Tongue (tissue), 2 donors: Measurements from ENCODE around the gene RTP3. TPM values are rescaled to one million over a fixed set of nuclear protein-coding genes. Genes with fewer than 3 reads are reported as not detected.

Source experiments
- DNase-seq: peaks from one replicate; pipeline ENCODE4 v3.0.0-alpha.2; 2015
- total RNA-seq: library from RNA; depleted of rRNA; stranded (reverse); fragments of >200 nt; gene quantifications from one replicate; pipeline ENCODE4 v1.2.3, GENCODE V29; 2014

RTP3 gene
- total RNA-seq, 1 donor from 2014 or later = not detected

- no peak for DNase-seq
Observed at GRCh38 chr3:46469680-46470357, 28.0 kb upstream of the RTP3 start.

GRCh38 chr3:46470831-46471230, 26.9 kb upstream of the RTP3 start:
- no peak for DNase-seq

- DNase-seq = no peak
Observed at GRCh38 chr3:46471371-46471914, 26.3 kb upstream of the RTP3 start.

- DNase-seq = no peak
Observed at GRCh38 chr3:46472736-46473135, 25.0 kb upstream of the RTP3 start.

- no peak for DNase-seq
Observed at GRCh38 chr3:46477145-46477544, 20.6 kb upstream of the RTP3 start.

GRCh38 chr3:46477756-46478155, 20.0 kb upstream of the RTP3 start:
- DNase-seq = no peak

- DNase-seq = no peak
Observed at GRCh38 chr3:46478341-46478740, 19.4 kb upstream of the RTP3 start.

GRCh38 chr3:46479021-46479420, 18.8 kb upstream of the RTP3 start:
- DNase-seq = no peak

- no peak for DNase-seq
Observed at GRCh38 chr3:46479696-46480095, 18.1 kb upstream of the RTP3 start.

GRCh38 chr3:46480491-46481195, 17.1 kb upstream of the RTP3 start:
- no peak for DNase-seq

GRCh38 chr3:46481636-46482035, 16.1 kb upstream of the RTP3 start:
- DNase-seq = no peak

GRCh38 chr3:46482632-46483350, 15.0 kb upstream of the RTP3 start:
- DNase-seq = no peak

GRCh38 chr3:46483825-46484224, 14.0 kb upstream of the RTP3 start:
- DNase-seq = no peak

GRCh38 chr3:46484388-46484787, 13.4 kb upstream of the RTP3 start:
- DNase-seq = no peak

GRCh38 chr3:46484911-46485778, 12.6 kb upstream of the RTP3 start:
- peak; percentile 84 for DNase-seq

- no peak for DNase-seq
Observed at GRCh38 chr3:46485779-46486175, 12.0 kb upstream of the RTP3 start.

- DNase-seq = peak; percentile 96
Observed at GRCh38 chr3:46488735-46489361, 8.9 kb upstream of the RTP3 start.

- no peak for DNase-seq
Observed at GRCh38 chr3:46489381-46489780, 8.4 kb upstream of the RTP3 start.

GRCh38 chr3:46489875-46490274, 7.9 kb upstream of the RTP3 start:
- no peak for DNase-seq

GRCh38 chr3:46490338-46491084, 7.3 kb upstream of the RTP3 start:
- peak; percentile 28 for DNase-seq
